Right atrium auricular region (tissue), 2 donors: ENCODE measurements around the gene ANO4. TPM values are rescaled to one million over a fixed set of nuclear protein-coding genes. Genes with fewer than 3 reads are reported as not detected.

Experiments
- DNase-seq: peaks from one replicate; pipeline ENCODE4 v3.0.0-alpha.2; 2019; ENCODE audit warnings: low spot score
- H3K27ac ChIP-seq, 2 donors: fragments of 200-600 bp; sonication (generic); 1 replicate in 1 of 2; 2 replicates in 1 of 2; pipeline ENCODE4 v1.5.1; 2016 to 2019
- H3K27me3 ChIP-seq, 2 donors: fragments of 200-600 bp; sonication (generic); one replicate each; pipeline versions ENCODE4 v1.5.1 to v1.6.0; 2017 to 2019
- H3K36me3 ChIP-seq: fragments of 200-600 bp; sonication (generic); one replicate; pipeline ENCODE4 v1.5.1; 2016
- H3K4me1 ChIP-seq, 2 donors: fragments of 200-600 bp; sonication (generic); one replicate each; pipeline versions ENCODE4 v1.5.1 to v1.6.0; 2017 to 2019
- H3K4me3 ChIP-seq, 2 donors: fragments of 200-600 bp; sonication (generic); 1 replicate in 1 of 2; 2 replicates in 1 of 2; pipeline ENCODE4 v1.5.1; 2017 to 2019; ENCODE audit warnings: mild to moderate bottlenecking in 1 of 2, moderate library complexity in 1 of 2
- H3K9me3 ChIP-seq, 2 donors: fragments of 200-600 bp; sonication (generic); one replicate each; pipeline ENCODE4 v1.5.1; 2019
- CTCF ChIP-seq, 2 donors: fragments of 200-600 bp; sonication (generic); IDR thresholded peaks; one replicate each; pipeline ENCODE4 v1.5.1; 2019; ENCODE audit warnings: antibody characterized with exemption in 2 of 2
- total RNA-seq, 2 donors: library from RNA; depleted of rRNA; stranded (reverse); fragments of >200 nt; gene quantifications; one replicate each; pipeline ENCODE4 v1.1.0, GENCODE V29; 2016

ANO4 gene
- total RNA-seq, 2 donors from 2014 or later = 0.47 TPM; not detected in 1

- H3K4me1 ChIP-seq = no peaks in the 10 kb centered on the region
- TF ChIP-seq CTCF (IDR thresholded peaks at IDR 0.05) = no peak
- H3K36me3 ChIP-seq = no peaks in the 10 kb centered on the region
- no peak for DNase-seq
- no peaks in the 10 kb centered on the region for H3K27me3 ChIP-seq
- no peak overlapping the region for H3K4me3 ChIP-seq
- H3K27ac ChIP-seq = no peak overlapping the region
- H3K9me3 ChIP-seq = no peaks in the 10 kb centered on the region
These were observed 283.4 kb downstream of the ANO4 start for GRCh38 chr12:101077791-101078528.

- no peaks in the 10 kb centered on the region for H3K27me3 ChIP-seq
- no peaks in the 10 kb centered on the region for H3K9me3 ChIP-seq
- no peak overlapping the region for H3K4me3 ChIP-seq
- no peak overlapping the region for H3K27ac ChIP-seq
- TF ChIP-seq CTCF (IDR thresholded peaks at IDR 0.05) = no peak
- DNase-seq = no peak
- no peaks in the 10 kb centered on the region for H3K36me3 ChIP-seq
- H3K4me1 ChIP-seq = no peaks in the 10 kb centered on the region
These were observed 284.1 kb downstream of the ANO4 start for GRCh38 chr12:101078536-101079285.

- H3K4me3 ChIP-seq = no peak overlapping the region
- no peak for DNase-seq
- H3K27ac ChIP-seq = no peak overlapping the region
- H3K4me1 ChIP-seq = no peaks in the 10 kb centered on the region
- H3K27me3 ChIP-seq = no peaks in the 10 kb centered on the region
- H3K36me3 ChIP-seq = no peaks in the 10 kb centered on the region
- H3K9me3 ChIP-seq = no peaks in the 10 kb centered on the region
- TF ChIP-seq CTCF (IDR thresholded peaks at IDR 0.05) = no peak
These were observed 288.1 kb downstream of the ANO4 start for GRCh38 chr12:101082706-101083105.

GRCh38 chr12:101086490-101087135 lies 292.0 kb downstream of the ANO4 start:
- no peak for TF ChIP-seq CTCF (IDR thresholded peaks at IDR 0.05)
- Histone ChIP-seq H3K9me3 (no peaks in the 10 kb centered on the region), H3K36me3 (no peaks in the 10 kb centered on the region), H3K4me3 (no peak overlapping the region), H3K27me3 (no peaks in the 10 kb centered on the region), H3K4me1 (no peaks in the 10 kb centered on the region), H3K27ac (no peak overlapping the region)
- no peak for DNase-seq

GRCh38 chr12:101087920-101088319 lies 293.3 kb downstream of the ANO4 start:
- no peaks in the 10 kb centered on the region for H3K36me3 ChIP-seq
- H3K27me3 ChIP-seq = no peaks in the 10 kb centered on the region
- H3K4me1 ChIP-seq = no peaks in the 10 kb centered on the region
- DNase-seq = no peak
- no peak overlapping the region for H3K4me3 ChIP-seq
- no peaks in the 10 kb centered on the region for H3K9me3 ChIP-seq
- TF ChIP-seq CTCF (IDR thresholded peaks at IDR 0.05) = no peak
- no peak overlapping the region for H3K27ac ChIP-seq
